Small intestine (tissue), 7 donors: Measurements from ENCODE around the gene PLVAP. TPM values are rescaled to one million over a fixed set of nuclear protein-coding genes. Genes with fewer than 3 reads are reported as not detected.

Source experiments
- DNase-seq, 2 donors: peaks; one replicate each; pipeline versions ENCODE4 v3.0.0 to v3.0.0-alpha.2; 2013
- FAIRE-seq: peaks from 2 replicates; lab custom pipeline; 2012; peaks lifted over from hg19 to GRCh38; lab: Jason Lieb, UNC
- H3K27ac ChIP-seq, 3 donors: one replicate each; pipeline ENCODE4 v1.5.1; 2013; ENCODE audit warnings: low read length in 2 of 3, mild to moderate bottlenecking in 2 of 3, control low read depth in 1 of 3, inconsistent platforms in 1 of 3, low read depth in 1 of 3, moderate library complexity in 1 of 3
- H3K27me3 ChIP-seq, 3 donors: one replicate each; pipeline ENCODE4 v1.6.1; 2013; ENCODE audit warnings: low read length in 3 of 3, inconsistent platforms in 1 of 3; ENCODE audit not compliant: control insufficient read depth in 3 of 3, insufficient read depth in 3 of 3
- H3K36me3 ChIP-seq, 3 donors: one replicate each; pipeline ENCODE4 v1.6.1; 2013; ENCODE audit warnings: low read length in 3 of 3, inconsistent platforms in 1 of 3, low read depth in 1 of 3, mild to moderate bottlenecking in 1 of 3, moderate library complexity in 1 of 3; ENCODE audit not compliant: control insufficient read depth in 3 of 3, insufficient read depth in 2 of 3
- H3K4me1 ChIP-seq, 3 donors: one replicate each; pipeline ENCODE4 v1.6.1; 2013; ENCODE audit warnings: low read length in 2 of 3, inconsistent platforms in 1 of 3, low read depth in 1 of 3, mild to moderate bottlenecking in 1 of 3, moderate library complexity in 1 of 3; ENCODE audit not compliant: control insufficient read depth in 3 of 3, insufficient read depth in 2 of 3
- H3K4me3 ChIP-seq, 3 donors: one replicate each; pipeline ENCODE4 v1.5.1; 2013; ENCODE audit warnings: low read length in 3 of 3, control low read depth in 1 of 3, inconsistent platforms in 1 of 3, low read depth in 1 of 3, mild to moderate bottlenecking in 1 of 3, moderate library complexity in 1 of 3
- H3K9me3 ChIP-seq, 2 donors: one replicate each; pipeline ENCODE4 v1.6.1; 2013; ENCODE audit warnings: low read depth in 1 of 2, low read length in 1 of 2; ENCODE audit not compliant: control insufficient read depth in 2 of 2, insufficient read depth in 1 of 2
- WGBS, 3 donors: extraction: QIAGEN DNeasy Blood & Tissue Kit; methylation state at CpG; one replicate each; pipeline ENCODE4 v1.1.7; 2013; 5-methylcytosine and 5-hydroxymethylcytosine counted together
- polyA plus RNA-seq, 4 donors: library from polyadenylated mRNA; stranded (reverse) in 3 of 4; unstranded in 1 of 4; fragments of 200-250 nt in 3 of 4; fragments of 120-200 nt in 1 of 4; gene quantifications; one replicate each; pipeline versions ENCODE4 v1.2.1 to v1.2.3, GENCODE V29; 2013
- donor health status: healthy with polysubstance abuse.
- donor health status: control.
- donor health status: control.
- donor health status: Bipolar disorder and iron deficiency.
- donor health status: healthy.

PLVAP gene
- polyA plus RNA-seq, 4 donors, result 2.2 to 115 (median 19.4) TPM

DNA sequence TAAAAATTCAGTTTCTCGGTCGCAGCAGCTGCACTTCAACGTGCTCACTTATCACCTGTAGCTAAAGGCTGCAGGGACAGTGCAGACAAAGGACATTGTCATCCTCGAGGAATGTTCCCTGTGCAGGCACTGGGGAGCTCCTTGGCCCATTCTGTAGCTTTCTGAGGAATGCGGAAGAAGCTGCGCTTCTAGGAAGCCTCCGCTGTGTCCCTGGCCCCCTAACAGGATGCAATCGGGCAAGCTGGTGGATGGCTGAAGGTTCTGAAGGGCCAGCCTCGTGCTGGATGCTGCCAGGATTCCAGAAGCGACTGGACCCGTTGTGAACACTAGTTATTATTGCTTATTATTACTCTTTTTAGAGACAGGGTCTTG is 50.6 kb downstream of the PLVAP start:
- H3K4me3 ChIP-seq, result no peak overlapping the region
- DNase-seq, result no peak
- no peak overlapping the region for H3K27ac ChIP-seq
- H3K36me3 ChIP-seq, result peaks cover 0 to 36% (median 2%) of the 10 kb centered on the region in 3 donors
- no peak for FAIRE-seq
- peaks cover 0 to 15% (median 0%) of the 10 kb centered on the region in 3 donors for H3K27me3 ChIP-seq
- H3K4me1 ChIP-seq, result peaks cover 0 to 16% (median 5%) of the 10 kb centered on the region in 3 donors
- 79 to 89% (median 80%) methylated on average over 11 of the region's 11 CpGs for WGBS, 3 donors
- H3K9me3 ChIP-seq, result no peaks in the 10 kb centered on the region

DNA sequence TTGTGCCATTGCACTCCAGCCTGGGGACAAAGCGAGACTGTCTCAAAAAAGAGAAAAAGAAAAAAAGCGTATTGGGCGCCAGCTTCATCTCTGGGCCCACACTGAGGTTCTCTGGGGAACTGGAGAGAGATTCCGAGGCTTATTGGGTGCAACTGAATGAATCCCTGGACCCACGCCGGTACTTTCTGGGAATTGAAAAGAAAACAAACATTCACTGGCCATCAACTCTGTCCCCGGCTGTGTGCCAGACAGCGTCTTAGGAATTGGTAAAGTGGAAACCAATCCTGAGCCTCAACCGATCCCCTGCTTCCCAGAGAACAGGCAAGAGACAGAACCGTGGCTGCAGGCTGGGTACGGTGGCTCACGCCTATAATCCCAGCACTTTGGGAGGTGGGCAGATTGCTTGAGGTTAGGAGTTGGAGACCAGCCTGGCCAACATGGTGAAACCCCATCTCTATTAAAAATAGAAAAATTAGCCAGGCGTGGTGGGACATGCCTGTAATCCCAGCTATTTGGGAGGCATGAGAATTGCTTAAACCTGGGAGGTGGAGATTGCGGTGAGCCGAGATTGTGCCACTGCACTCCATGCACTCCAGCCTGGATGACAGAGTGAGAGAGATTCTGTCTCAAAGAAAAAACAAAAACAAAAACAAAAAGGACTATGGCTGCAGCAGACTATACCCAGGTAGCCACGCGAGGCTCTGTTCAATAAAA is 51.1 kb downstream of the PLVAP start:
- Histone ChIP-seq H3K4me3 (no peak overlapping the region), H3K27me3 (peaks cover 0 to 15% (median 0%) of the 10 kb centered on the region in 3 donors), H3K4me1 (peaks cover 0 to 16% (median 5%) of the 10 kb centered on the region in 3 donors), H3K36me3 (peaks cover 0 to 42% (median 7%) of the 10 kb centered on the region in 3 donors), H3K27ac (no peak overlapping the region), H3K9me3 (no peaks in the 10 kb centered on the region)
- 75 to 93% (median 85%) methylated on average over 17 of the region's 17 CpGs for WGBS, 3 donors
- DNase-seq (no peak), FAIRE-seq (no peak)

DNA sequence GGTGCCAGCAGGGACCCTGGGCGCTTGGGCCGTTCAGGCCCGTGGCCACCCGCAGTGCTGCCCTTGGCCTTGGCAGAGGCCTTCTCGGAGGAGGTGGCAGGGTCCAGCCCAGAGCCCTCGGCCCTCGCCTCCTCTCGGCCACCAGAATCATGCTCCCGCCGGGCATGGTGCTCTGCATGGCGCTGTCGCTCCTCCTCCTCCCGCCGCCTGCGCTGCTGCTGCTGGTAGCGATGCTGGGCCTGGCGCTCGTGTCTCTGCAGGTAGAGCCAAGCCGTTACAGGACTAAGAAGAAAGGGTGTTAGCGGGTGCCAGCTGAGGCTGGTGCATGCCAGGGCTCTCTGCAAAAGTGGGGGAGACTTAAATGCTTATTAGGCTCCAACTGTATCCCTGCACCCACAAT is 52.0 kb downstream of the PLVAP start:
- Histone ChIP-seq H3K27me3 (peaks cover 0 to 9% (median 0%) of the 10 kb centered on the region in 3 donors), H3K4me3 (no peak overlapping the region), H3K36me3 (peaks cover under 1 to 44% (median 10%) of the 10 kb centered on the region in 3 donors), H3K27ac (no peak overlapping the region), H3K4me1 (peaks cover 0 to 16% (median 5%) of the 10 kb centered on the region in 3 donors), H3K9me3 (no peaks in the 10 kb centered on the region)
- DNase-seq (no peak), FAIRE-seq (no peak)
- 95 to 97% (median 96%) methylated on average over 20 of the region's 20 CpGs for WGBS, 3 donors

DNA sequence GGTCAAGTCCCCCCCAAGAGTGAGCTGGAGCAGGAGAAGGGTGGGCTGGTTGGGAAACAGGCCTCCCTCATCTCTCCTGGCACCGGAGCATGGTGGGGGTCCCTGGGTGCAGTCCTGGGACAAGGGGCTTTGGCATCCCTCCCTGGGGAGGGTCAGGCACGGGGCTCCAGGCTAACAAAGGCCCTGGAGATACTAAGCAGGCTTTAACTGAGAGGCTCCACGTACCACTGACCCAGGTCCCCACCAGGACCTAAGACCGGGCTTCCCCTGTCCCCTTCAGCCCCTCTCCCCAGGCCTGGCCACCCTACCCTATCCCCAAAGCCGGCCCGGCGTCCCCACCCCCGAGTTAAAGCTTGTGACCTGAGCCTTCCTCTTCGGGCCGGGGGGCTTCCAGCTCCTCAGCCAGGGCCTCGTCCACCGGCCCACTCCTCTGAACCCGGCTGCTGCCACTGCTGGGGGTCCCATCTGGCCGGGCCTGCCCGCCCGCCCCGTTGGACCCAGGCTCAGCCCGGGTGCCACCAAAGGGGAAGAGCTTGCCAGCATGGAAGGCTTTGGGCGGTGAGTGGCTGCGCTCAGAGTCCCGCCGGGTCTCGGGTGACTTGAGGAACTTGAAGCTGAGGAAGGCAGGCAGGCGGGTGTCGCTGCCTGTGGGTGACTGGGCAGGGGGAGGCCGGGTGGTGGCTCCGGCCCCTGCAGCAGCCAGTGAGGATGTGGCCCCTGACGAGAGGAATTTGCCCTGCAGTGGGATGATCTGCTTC is 52.6 kb downstream of the PLVAP start:
- no peak overlapping the region for H3K4me3 ChIP-seq
- H3K9me3 ChIP-seq, result no peaks in the 10 kb centered on the region
- H3K27me3 ChIP-seq, result peaks cover 0 to 3% (median 0%) of the 10 kb centered on the region in 3 donors
- peaks cover 0 to 14% (median 5%) of the 10 kb centered on the region in 3 donors for H3K4me1 ChIP-seq
- no peak for FAIRE-seq
- 91% methylated on average over 20 to 28 of the region's 28 CpGs for WGBS, 3 donors
- DNase-seq, result no peak
- H3K27ac ChIP-seq, result no peak overlapping the region
- peaks cover 6 to 47% (median 10%) of the 10 kb centered on the region in 3 donors for H3K36me3 ChIP-seq

DNA sequence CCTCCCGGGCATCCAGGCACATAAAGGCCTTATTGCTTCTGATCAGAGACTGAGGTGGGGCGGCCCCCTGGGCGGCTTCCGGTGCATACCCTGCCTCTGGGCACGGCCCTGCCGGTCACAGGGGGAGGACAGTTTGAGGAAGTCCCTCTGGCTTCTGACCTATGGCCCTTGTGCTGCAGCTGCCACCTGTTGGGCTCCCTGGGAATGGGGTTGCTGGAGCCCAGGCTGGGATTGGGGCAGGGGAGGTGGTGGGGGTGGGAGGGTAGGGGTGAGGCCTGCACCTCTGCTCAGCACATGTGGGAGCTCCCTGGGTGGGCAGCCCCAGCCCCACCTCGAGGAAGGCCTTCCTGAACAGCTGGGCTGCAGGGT is 53.2 kb downstream of the PLVAP start:
- Histone ChIP-seq H3K27ac (no peak overlapping the region), H3K36me3 (peaks cover 7 to 53% (median 10%) of the 10 kb centered on the region in 3 donors), H3K27me3 (no peaks in the 10 kb centered on the region), H3K9me3 (no peaks in the 10 kb centered on the region), H3K4me1 (peaks cover 0 to 10% (median 3%) of the 10 kb centered on the region in 3 donors), H3K4me3 (no peak overlapping the region)
- FAIRE-seq, result no peak
- WGBS, 3 donors, result 19 to 40% (median 26%) methylated on average over 4 to 7 of the region's 7 CpGs
- DNase-seq, result no peak

DNA sequence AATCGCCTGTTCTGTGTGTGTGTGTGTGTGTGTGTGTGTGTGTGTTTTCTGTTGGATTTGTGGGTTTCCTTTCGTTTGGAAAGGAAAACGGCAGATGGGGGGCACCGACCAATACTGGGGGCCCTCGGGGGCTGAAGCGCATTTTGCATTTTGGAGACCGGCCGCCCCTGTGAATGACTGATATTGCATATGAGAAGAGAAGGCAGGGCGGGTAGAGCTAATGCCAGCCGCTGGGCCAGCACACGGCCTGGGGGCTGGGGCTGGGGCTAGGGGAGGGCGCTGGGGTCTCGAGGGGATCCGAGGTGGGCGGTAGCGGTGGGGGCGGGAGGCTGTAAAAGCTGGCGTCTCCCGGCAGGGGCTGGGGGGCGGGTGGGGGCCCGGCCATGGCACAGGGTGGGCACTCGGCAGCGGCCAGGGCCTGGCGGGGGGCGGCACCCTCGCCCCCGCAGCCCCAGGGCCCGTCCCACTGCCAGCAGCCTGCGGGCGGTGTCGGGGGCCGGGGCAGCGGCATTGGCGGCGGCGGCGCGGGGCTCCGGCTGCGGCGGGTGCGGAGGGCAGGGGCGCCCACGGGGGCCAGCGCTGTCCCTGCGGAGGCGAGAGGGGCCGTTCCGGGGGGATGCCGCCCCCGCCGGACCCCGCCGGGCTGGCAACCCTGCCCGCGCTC is 53.7 kb downstream of the PLVAP start:
- Histone ChIP-seq H3K4me3 (no peak overlapping the region), H3K9me3 (no peaks in the 10 kb centered on the region), H3K4me1 (peaks cover 0 to 10% (median 0%) of the 10 kb centered on the region in 3 donors), H3K27me3 (no peaks in the 10 kb centered on the region), H3K27ac (no peak overlapping the region), H3K36me3 (peaks cover 7 to 57% (median 10%) of the 10 kb centered on the region in 3 donors)
- DNase-seq, result no peak
- no peak for FAIRE-seq
- 39 to 59% (median 40%) methylated on average over 20 to 56 of the region's 56 CpGs for WGBS, 3 donors

DNA sequence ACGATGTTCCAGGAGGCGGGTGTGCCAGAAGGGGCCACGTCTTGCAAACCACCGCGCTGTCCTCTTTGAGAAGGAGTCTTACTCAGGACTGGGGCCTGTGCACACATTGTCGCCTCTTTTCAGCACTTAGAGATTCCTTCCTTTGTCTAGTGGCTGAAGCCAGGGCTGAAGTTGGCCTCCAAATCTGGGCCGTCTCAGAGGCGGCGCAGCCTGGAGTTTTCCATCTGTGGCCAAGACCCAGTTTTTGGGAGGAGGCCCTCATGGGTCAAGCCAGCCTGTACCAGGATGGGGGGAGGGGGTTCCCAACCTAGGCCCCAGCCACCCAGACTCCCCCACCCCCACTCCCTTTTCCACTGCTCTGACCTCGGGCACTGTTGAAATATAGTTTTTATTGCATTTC is 54.3 kb downstream of the PLVAP start:
- Histone ChIP-seq H3K4me1 (peaks cover 0 to 5% (median 0%) of the 10 kb centered on the region in 3 donors), H3K27me3 (no peaks in the 10 kb centered on the region), H3K27ac (no peak overlapping the region), H3K36me3 (peaks cover 7 to 61% (median 10%) of the 10 kb centered on the region in 3 donors), H3K4me3 (no peak overlapping the region), H3K9me3 (no peaks in the 10 kb centered on the region)
- DNase-seq (no peak), FAIRE-seq (no peak)
- 74 to 86% (median 77%) methylated on average over 10 of the region's 10 CpGs for WGBS, 3 donors
